ENCODE data around the gene OVCH2. TPM values are rescaled to one million over a fixed set of nuclear protein-coding genes. Genes with fewer than 3 reads are reported as not detected.

Gene OVCH2
- total and polyA plus RNA-seq, 8 donors = 0.10 to 1.8 (median 0.73) TPM; not detected in 5

GRCh38 chr11:7686761-7687160, 19.5 kb downstream of the OVCH2 start:
- Histone ChIP-seq H3K27ac (no peak overlapping the region), H3K9me3 (no peaks in the 10 kb centered on the region), H3K4me1 (no peaks in the 10 kb centered on the region), H3K36me3 (no peaks in the 10 kb centered on the region), H3K27me3 (no peaks in the 10 kb centered on the region), H3K4me3 (no peak overlapping the region)
- TF ChIP-seq EP300 (IDR thresholded peaks at IDR 0.05) (no peak), POLR2AphosphoS5 (IDR thresholded peaks at IDR 0.05) (no peak), POLR2A (IDR thresholded peaks at IDR 0.05) (no peak), CTCF (IDR thresholded peaks at IDR 0.05) (no peak)
- intact Hi-C loops (cut with DNase I; ENCODE audit: low total_unique reads) = loop anchor here (10.0 kb wide), 1 partner anchor 182 kb away; no protein-coding TSS in a partner anchor
- WGBS, 5 donors = 81 to 91% (median 89%) methylated on average over 4 of the region's 4 CpGs
- DNase-seq = no peak

- no peak for DNase-seq
- WGBS, 5 donors = 80 to 94% (median 87%) methylated on average over 2 of the region's 2 CpGs
- H3K27ac ChIP-seq = no peak overlapping the region
- no peak overlapping the region for H3K4me3 ChIP-seq
- no peaks in the 10 kb centered on the region for H3K36me3 ChIP-seq
- H3K4me1 ChIP-seq = no peaks in the 10 kb centered on the region
- intact Hi-C loops (cut with DNase I; ENCODE audit: low total_unique reads) = loop anchor here (10.0 kb wide), 1 partner anchor 179 kb away; no protein-coding TSS in a partner anchor
- H3K9me3 ChIP-seq = no peaks in the 10 kb centered on the region
- TF ChIP-seq CTCF (IDR thresholded peaks at IDR 0.05) (no peak), EP300 (IDR thresholded peaks at IDR 0.05) (no peak), POLR2A (IDR thresholded peaks at IDR 0.05) (no peak), POLR2AphosphoS5 (IDR thresholded peaks at IDR 0.05) (no peak)
- no peaks in the 10 kb centered on the region for H3K27me3 ChIP-seq
These were observed 22.7 kb downstream of the OVCH2 start for GRCh38 chr11:7683571-7683970.

GRCh38 chr11:7677796-7678201, 28.5 kb downstream of the OVCH2 start:
- Histone ChIP-seq H3K4me1 (peaks cover 14 to 18% (median 16%) of the 10 kb centered on the region in 4 donors), H3K4me3 (no peak overlapping the region), H3K27ac (no peak overlapping the region), H3K36me3 (no peaks in the 10 kb centered on the region), H3K27me3 (peaks cover 0 to 18% (median 0%) of the 10 kb centered on the region in 3 donors), H3K9me3 (no peaks in the 10 kb centered on the region)
- WGBS, 5 donors = 46 to 59% (median 56%) methylated on average over 4 of the region's 4 CpGs
- TF ChIP-seq EP300 (IDR thresholded peaks at IDR 0.05) (no peak), POLR2A (IDR thresholded peaks at IDR 0.05) (no peak), POLR2AphosphoS5 (IDR thresholded peaks at IDR 0.05) (no peak), CTCF (IDR thresholded peaks at IDR 0.05) (no peak)
- intact Hi-C loops (cut with DNase I; ENCODE audit: low total_unique reads) = no loop called here
- peak in 1 of 2 donors; percentile 30 for DNase-seq

- peaks cover 20 to 25% (median 23%) of the 10 kb centered on the region in 4 donors for H3K4me1 ChIP-seq
- H3K9me3 ChIP-seq = no peaks in the 10 kb centered on the region
- no peak overlapping the region for H3K27ac ChIP-seq
- WGBS, 5 donors = 72 to 85% (median 75%) methylated on average over 5 of the region's 5 CpGs
- TF ChIP-seq EP300 (IDR thresholded peaks at IDR 0.05) (no peak), POLR2A (IDR thresholded peaks at IDR 0.05) (no peak), POLR2AphosphoS5 (IDR thresholded peaks at IDR 0.05) (no peak), CTCF (IDR thresholded peaks at IDR 0.05) (no peak)
- no peak for DNase-seq
- H3K27me3 ChIP-seq = peaks cover 0 to 25% (median 0%) of the 10 kb centered on the region in 3 donors
- H3K4me3 ChIP-seq = no peak overlapping the region
- intact Hi-C loops (cut with DNase I; ENCODE audit: low total_unique reads) = no loop called here
- no peaks in the 10 kb centered on the region for H3K36me3 ChIP-seq
These were observed 29.2 kb downstream of the OVCH2 start for GRCh38 chr11:7677071-7677470.

Data from stomach (tissue), 9 donors.